ENCODE results near the gene ASB2.
A peak's percentile ranks its signal among the peaks of the same experiment; 100 is the strongest.

ASB2 gene

GRCh38 chr14:93946104-93946503 lies 30.3 kb downstream of the ASB2 start:
- Mint-ChIP-seq H3K27me3 (no peaks in the 10 kb centered on the region), H3K27ac (no peak overlapping the region), H3K36me3 (ENCODE audit: low read depth) (peaks cover 70% of the 10 kb centered on the region), H3K4me1 (ENCODE audit: low read depth) (peaks cover 17% of the 10 kb centered on the region), H3K4me3 (no peak overlapping the region), H3K9me3 (no peaks in the 10 kb centered on the region)
- no peak for DNase-seq

- Mint-ChIP-seq H3K36me3 (ENCODE audit: low read depth) (peaks cover 68% of the 10 kb centered on the region), H3K4me1 (ENCODE audit: low read depth) (peaks cover 17% of the 10 kb centered on the region), H3K27me3 (no peaks in the 10 kb centered on the region), H3K27ac (no peak overlapping the region), H3K4me3 (no peak overlapping the region), H3K9me3 (no peaks in the 10 kb centered on the region)
- DNase-seq: no peak
Measured at GRCh38 chr14:93945070-93945399, 31.3 kb downstream of the ASB2 start.

GRCh38 chr14:93944348-93945069 lies 31.9 kb downstream of the ASB2 start:
- Mint-ChIP-seq H3K9me3 (no peaks in the 10 kb centered on the region), H3K27ac (no peak overlapping the region), H3K36me3 (ENCODE audit: low read depth) (peaks cover 63% of the 10 kb centered on the region), H3K27me3 (no peaks in the 10 kb centered on the region), H3K4me3 (no peak overlapping the region), H3K4me1 (ENCODE audit: low read depth) (peaks cover 19% of the 10 kb centered on the region)
- no peak for DNase-seq

- H3K4me3 Mint-ChIP-seq: no peak overlapping the region
- DNase-seq: no peak
- peaks cover 61% of the 10 kb centered on the region for H3K36me3 Mint-ChIP-seq (ENCODE audit: low read depth)
- no peaks in the 10 kb centered on the region for H3K27me3 Mint-ChIP-seq
- peak overlapping the region; percentile 1 for H3K27ac Mint-ChIP-seq
- H3K9me3 Mint-ChIP-seq: no peaks in the 10 kb centered on the region
- H3K4me1 Mint-ChIP-seq (ENCODE audit: low read depth): peaks cover 22% of the 10 kb centered on the region
Measured at GRCh38 chr14:93943930-93944329, 32.4 kb downstream of the ASB2 start.

GRCh38 chr14:93943052-93943451 lies 33.3 kb downstream of the ASB2 start:
- H3K9me3 Mint-ChIP-seq: no peaks in the 10 kb centered on the region
- H3K27ac Mint-ChIP-seq: no peak overlapping the region
- peaks cover 22% of the 10 kb centered on the region for H3K4me1 Mint-ChIP-seq (ENCODE audit: low read depth)
- no peak for DNase-seq
- peaks cover 61% of the 10 kb centered on the region for H3K36me3 Mint-ChIP-seq (ENCODE audit: low read depth)
- peaks cover 7% of the 10 kb centered on the region for H3K27me3 Mint-ChIP-seq
- H3K4me3 Mint-ChIP-seq: no peak overlapping the region

GRCh38 chr14:93941293-93941910 lies 35.0 kb downstream of the ASB2 start:
- Mint-ChIP-seq H3K9me3 (no peaks in the 10 kb centered on the region), H3K4me3 (no peak overlapping the region), H3K27me3 (peaks cover 16% of the 10 kb centered on the region), H3K36me3 (ENCODE audit: low read depth) (peaks cover 61% of the 10 kb centered on the region), H3K27ac (no peak overlapping the region), H3K4me1 (ENCODE audit: low read depth) (peaks cover 22% of the 10 kb centered on the region)
- no peak for DNase-seq

- Mint-ChIP-seq H3K4me3 (no peak overlapping the region), H3K9me3 (no peaks in the 10 kb centered on the region), H3K4me1 (ENCODE audit: low read depth) (peaks cover 20% of the 10 kb centered on the region), H3K36me3 (ENCODE audit: low read depth) (peaks cover 59% of the 10 kb centered on the region), H3K27me3 (peaks cover 18% of the 10 kb centered on the region), H3K27ac (peak overlapping the region; percentile 65)
- no peak for DNase-seq
Measured at GRCh38 chr14:93940437-93940836, 35.9 kb downstream of the ASB2 start.

- H3K27me3 Mint-ChIP-seq: peaks cover 18% of the 10 kb centered on the region
- no peaks in the 10 kb centered on the region for H3K9me3 Mint-ChIP-seq
- peak; percentile 98 for DNase-seq
- peaks cover 20% of the 10 kb centered on the region for H3K4me1 Mint-ChIP-seq (ENCODE audit: low read depth)
- peak overlapping the region; percentile 65 for H3K27ac Mint-ChIP-seq
- peak overlapping the region; percentile 44 for H3K4me3 Mint-ChIP-seq
- peaks cover 54% of the 10 kb centered on the region for H3K36me3 Mint-ChIP-seq (ENCODE audit: low read depth)
Measured at GRCh38 chr14:93939304-93940229, 36.8 kb downstream of the ASB2 start.

GRCh38 chr14:93938751-93939303 lies 37.5 kb downstream of the ASB2 start:
- Mint-ChIP-seq H3K9me3 (no peaks in the 10 kb centered on the region), H3K27ac (no peak overlapping the region), H3K36me3 (ENCODE audit: low read depth) (peaks cover 56% of the 10 kb centered on the region), H3K4me3 (peak overlapping the region; percentile 44), H3K27me3 (peaks cover 18% of the 10 kb centered on the region), H3K4me1 (ENCODE audit: low read depth) (peaks cover 20% of the 10 kb centered on the region)
- DNase-seq: no peak

GRCh38 chr14:93937519-93937918 lies 38.9 kb downstream of the ASB2 start:
- Mint-ChIP-seq H3K27me3 (peaks cover 18% of the 10 kb centered on the region), H3K27ac (no peak overlapping the region), H3K4me3 (no peak overlapping the region), H3K4me1 (ENCODE audit: low read depth) (peaks cover 20% of the 10 kb centered on the region), H3K9me3 (no peaks in the 10 kb centered on the region), H3K36me3 (ENCODE audit: low read depth) (peaks cover 55% of the 10 kb centered on the region)
- DNase-seq: no peak

GRCh38 chr14:93936926-93937325 lies 39.4 kb downstream of the ASB2 start:
- Mint-ChIP-seq H3K27me3 (peaks cover 18% of the 10 kb centered on the region), H3K4me3 (no peak overlapping the region), H3K27ac (no peak overlapping the region)

GRCh38 chr14:93936245-93936644 lies 40.1 kb downstream of the ASB2 start:
- no peak overlapping the region for H3K27ac Mint-ChIP-seq
- H3K36me3 Mint-ChIP-seq (ENCODE audit: low read depth): peaks cover 51% of the 10 kb centered on the region
- peaks cover 18% of the 10 kb centered on the region for H3K27me3 Mint-ChIP-seq
- no peak overlapping the region for H3K4me3 Mint-ChIP-seq
- no peaks in the 10 kb centered on the region for H3K9me3 Mint-ChIP-seq
- no peak for DNase-seq
- H3K4me1 Mint-ChIP-seq (ENCODE audit: low read depth): peaks cover 17% of the 10 kb centered on the region

More at GRCh38 chr14:93936926-93937325, 39.4 kb downstream of the ASB2 start:
- no peak for DNase-seq
- Mint-ChIP-seq H3K4me1 (ENCODE audit: low read depth) (peaks cover 20% of the 10 kb centered on the region), H3K9me3 (no peaks in the 10 kb centered on the region), H3K36me3 (ENCODE audit: low read depth) (peaks cover 53% of the 10 kb centered on the region)

- no peaks in the 10 kb centered on the region for H3K9me3 Mint-ChIP-seq
- H3K4me1 Mint-ChIP-seq (ENCODE audit: low read depth): peaks cover 9% of the 10 kb centered on the region
Measured at GRCh38 chr14:93935213-93935612, 41.2 kb downstream of the ASB2 start.

GRCh38 chr14:93932642-93933041 lies 43.7 kb downstream of the ASB2 start:
- H3K9me3 Mint-ChIP-seq: no peaks in the 10 kb centered on the region
- H3K4me1 Mint-ChIP-seq (ENCODE audit: low read depth): no peaks in the 10 kb centered on the region
- H3K27me3 Mint-ChIP-seq: peaks cover 8% of the 10 kb centered on the region
- H3K36me3 Mint-ChIP-seq (ENCODE audit: low read depth): peaks cover 33% of the 10 kb centered on the region
- DNase-seq: no peak
- no peak overlapping the region for H3K27ac Mint-ChIP-seq
- no peak overlapping the region for H3K4me3 Mint-ChIP-seq

More at GRCh38 chr14:93935213-93935612, 41.2 kb downstream of the ASB2 start:
- H3K4me3 Mint-ChIP-seq: no peak overlapping the region
- no peak overlapping the region for H3K27ac Mint-ChIP-seq
- H3K36me3 Mint-ChIP-seq (ENCODE audit: low read depth): peaks cover 43% of the 10 kb centered on the region
- peaks cover 18% of the 10 kb centered on the region for H3K27me3 Mint-ChIP-seq
- DNase-seq: no peak

Data from activated T-cell treated with anti-CD3 and anti-CD28 coated beads, Interleukin-2, amount 50 U/mL, for 24 hours (primary cell).